GM18507 (cell line): ENCODE measurements around the gene KIF1B.
"Not testable (repeated sequence)": the region's sequence is repeated elsewhere in the genome, so short reads cannot be mapped to it uniquely, and the experiment has no call there.

ENCODE experiments used
- DNase-seq: peaks from one replicate; pipeline ENCODE4 v3.0.0; 2011; ENCODE audit warnings: low read depth; ENCODE audit not compliant: insufficient read length; ENCODE audit errors: extremely low spot score
- FAIRE-seq: peaks from 2 replicates; lab custom pipeline; 2011; peaks lifted over from hg19 to GRCh38; lab: Jason Lieb, UNC

Gene KIF1B

DNA sequence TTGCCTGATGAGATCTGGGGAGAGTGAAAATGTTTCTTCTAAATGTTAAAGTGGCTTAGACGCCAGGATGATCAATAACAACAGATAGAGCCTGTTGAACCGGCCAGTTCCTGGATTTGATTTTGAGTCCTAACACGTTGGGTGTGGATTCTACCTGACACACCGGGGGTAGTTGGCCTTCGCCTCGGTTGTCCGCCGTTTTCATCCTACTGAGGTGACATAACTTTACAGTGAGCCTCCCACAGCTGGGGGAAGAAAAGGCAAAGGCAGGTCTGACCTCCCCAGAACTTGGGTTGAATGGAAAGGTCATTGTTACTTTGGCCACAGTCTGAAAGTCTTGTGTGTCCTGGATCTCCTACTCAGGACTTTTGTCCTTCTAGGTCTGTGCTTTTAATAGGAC lies 189.6 kb downstream of the KIF1B start:
- FAIRE-seq, result no peak
- DNase-seq, result no peak

DNA sequence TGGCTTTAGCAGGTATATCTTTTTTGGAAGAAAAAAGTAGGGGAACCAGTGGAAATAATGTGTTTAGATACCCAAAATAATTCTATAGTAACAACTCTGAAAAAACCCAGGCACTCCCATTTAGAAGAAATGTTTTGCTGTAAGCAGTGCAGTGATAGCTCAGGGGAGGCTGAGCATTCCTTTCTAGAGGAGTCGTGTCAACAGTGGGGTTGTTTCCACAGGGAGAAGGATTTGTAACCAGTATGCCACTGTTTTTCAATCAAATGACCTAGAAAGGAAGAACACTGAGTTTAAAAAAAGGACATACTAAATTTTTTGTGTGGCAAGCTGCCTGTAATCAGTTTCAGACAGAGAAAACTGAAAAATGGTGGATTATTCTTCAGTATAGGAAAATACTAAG lies 190.9 kb downstream of the KIF1B start:
- DNase-seq, result no peak

DNA sequence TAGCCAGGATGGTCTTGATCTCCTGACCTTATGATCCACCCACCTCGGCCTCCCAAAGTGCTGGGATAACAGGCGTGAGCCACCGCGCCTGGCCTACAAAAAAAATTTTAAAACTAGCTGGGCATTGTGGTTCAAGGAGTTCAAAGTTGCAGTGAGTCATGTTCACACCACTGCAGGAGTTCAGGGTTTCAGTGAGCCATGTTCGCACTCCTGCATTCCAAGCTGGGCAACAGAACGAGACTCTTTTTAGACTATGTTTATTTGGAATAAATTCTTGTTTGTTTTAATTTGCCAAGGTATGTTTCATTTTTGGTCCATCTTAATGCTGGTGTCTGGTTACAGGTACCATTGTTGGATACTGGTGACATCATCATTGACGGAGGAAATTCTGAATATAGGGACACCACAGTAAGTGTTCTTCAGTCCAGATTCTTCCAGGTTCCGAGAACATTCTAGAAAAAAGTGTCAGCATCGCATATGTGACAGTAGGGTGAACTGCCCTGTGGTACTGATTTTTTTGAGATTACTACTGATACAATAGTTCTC lies 192.4 kb downstream of the KIF1B start:
- no peak for DNase-seq
- FAIRE-seq, result no peak

More for the DNA sequence above, 190.9 kb downstream of the KIF1B start:
- FAIRE-seq, result no peak

DNA sequence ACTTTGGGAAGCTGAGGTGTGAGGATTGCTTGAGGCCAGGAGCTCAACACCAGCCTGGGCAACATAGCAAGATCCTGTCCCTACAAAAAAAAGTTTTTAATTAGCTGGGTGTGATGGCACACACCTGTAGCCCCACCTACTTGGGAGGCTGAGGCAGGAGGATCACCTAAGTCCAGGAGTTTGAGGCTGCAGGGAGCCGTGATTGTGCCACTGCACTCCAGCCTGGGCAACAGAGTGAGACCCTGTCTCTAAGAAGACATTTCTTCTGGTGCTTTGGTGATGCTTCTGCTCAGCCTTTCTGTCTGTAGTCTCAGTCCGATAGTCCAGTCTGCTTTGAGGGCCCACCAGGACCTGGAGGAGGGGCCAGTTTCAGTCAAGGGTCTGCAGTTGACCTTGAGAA lies 196.8 kb downstream of the KIF1B start:
- FAIRE-seq (no peak), DNase-seq (no peak)

DNA sequence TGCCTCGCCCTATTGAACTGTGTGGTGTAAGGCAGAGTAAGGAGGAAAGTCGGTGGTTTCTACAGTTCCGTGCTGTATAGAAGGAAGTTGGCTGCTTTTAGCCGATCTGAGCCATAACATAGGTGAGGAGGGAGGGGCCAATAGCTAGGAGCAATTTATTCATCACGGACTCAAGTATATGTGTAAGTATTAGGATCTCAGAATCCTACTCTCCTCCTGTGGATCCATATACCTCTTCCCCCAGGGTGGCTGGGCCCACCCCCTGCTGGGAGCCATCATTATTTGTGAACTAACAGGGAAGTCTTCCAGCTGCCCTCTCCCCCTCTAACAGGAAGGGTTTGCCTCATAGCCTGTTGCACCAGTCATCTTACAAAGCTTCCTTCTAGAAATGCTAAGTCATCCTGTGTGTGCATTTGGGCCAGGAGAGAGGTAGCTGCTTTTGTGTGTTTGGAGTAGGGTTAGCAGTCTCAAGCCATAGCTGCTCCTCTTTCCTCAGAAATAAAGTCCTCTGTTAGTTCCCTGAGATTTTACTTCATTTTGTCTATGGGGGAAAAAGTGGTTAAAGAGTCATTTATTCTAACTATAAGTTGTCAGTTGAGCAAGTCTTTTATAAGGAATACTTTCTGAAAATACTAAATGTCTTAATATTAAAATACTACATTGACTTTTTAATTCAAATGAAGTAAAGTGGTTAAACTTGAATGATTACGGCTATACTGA lies 205.0 kb downstream of the KIF1B start:
- DNase-seq (no peak), FAIRE-seq (no peak)

DNA sequence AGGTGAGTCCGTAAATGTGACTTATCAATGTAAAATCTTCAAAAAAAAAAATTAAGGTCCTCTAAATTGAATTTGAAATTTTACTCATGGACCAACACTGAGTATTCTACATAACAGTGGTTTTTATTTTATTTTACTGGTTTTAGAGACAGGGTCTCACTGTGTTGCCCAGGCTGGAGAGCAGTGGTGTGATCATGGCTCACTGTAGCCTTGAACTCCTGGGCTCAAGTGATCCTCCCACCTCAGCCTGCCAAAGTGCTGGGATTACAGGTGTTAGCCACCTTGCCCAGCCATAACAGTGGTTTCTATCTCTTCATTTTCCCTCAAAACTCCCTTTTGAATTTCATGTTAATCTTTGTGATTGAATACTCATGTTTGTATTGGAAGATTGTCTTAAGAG lies 205.6 kb downstream of the KIF1B start:
- FAIRE-seq, result not testable (repeated sequence)

DNA sequence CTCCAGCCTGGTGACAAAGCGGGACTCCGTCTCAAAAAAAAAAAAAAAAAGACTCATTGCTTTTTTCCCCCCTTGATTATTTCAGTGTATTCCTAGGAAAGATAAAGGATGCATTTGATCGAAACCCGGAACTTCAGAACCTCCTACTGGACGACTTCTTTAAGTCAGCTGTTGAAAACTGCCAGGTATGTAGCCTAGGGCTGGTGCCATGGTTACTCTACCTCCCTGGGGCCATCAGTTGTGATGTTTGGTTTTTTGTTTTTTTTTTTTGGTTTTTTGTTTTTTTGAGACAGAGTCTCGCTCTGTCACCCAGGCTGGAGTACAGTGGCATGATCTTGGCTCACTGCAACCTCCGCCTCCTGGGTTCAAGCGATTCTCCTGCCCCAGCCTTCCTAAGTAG lies 208.4 kb downstream of the KIF1B start:
- not testable (repeated sequence) for FAIRE-seq, DNase-seq

More for the DNA sequence above, 205.6 kb downstream of the KIF1B start:
- not testable (repeated sequence) for DNase-seq

DNA sequence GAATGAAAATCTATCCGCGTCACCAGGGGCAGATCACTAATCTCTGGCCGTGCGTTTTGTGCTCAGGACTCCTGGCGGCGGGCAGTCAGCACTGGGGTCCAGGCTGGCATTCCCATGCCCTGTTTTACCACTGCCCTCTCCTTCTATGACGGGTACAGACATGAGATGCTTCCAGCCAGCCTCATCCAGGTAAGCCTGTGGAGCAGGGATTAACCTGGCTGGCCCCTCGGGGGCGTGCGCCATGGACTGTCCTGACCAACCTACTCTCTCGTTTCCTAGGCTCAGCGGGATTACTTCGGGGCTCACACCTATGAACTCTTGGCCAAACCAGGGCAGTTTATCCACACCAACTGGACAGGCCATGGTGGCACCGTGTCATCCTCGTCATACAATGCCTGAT lies 209.0 kb downstream of the KIF1B start:
- FAIRE-seq (no peak), DNase-seq (no peak)

DNA sequence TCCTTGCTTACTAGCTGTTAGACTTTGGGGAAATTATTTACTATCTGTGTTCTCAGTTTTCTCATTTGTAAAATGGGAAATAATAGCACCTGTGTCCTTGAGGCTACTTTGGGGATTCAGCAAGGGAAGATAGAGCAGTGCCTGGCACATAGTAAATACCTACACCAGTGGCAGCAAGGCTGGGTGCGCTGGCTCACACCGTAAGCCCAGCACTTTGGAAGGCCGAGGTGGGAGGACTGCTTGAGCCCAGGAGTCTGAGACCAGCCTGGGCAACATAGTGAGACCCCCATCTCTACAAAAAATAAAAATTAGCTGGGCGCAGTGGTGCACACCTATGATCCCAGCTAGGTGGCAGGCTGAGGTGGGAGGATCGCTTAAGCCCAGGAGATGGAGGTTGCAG lies 211.3 kb downstream of the KIF1B start:
- DNase-seq (no peak), FAIRE-seq (no peak)

DNA sequence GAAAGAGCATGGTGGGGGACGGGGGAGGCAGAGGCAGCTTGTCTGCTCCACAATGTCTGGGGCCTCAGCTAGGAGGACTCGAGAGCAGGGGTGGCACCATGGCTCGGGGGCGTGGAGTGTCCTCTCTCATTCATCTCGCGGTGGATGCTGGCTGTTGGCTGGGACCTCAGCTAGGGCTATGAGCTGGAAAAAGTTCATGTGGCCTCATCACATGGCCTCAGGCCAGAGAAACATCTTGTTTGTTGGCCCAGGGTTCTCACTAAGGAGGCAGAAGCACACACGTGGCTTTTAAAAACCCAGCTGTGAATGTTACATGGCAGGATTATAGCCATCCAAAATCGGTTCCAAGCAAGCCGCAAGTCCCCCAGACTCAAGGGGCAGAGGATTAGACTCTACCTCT lies 213.7 kb downstream of the KIF1B start:
- no peak for DNase-seq
- FAIRE-seq, result no peak

DNA sequence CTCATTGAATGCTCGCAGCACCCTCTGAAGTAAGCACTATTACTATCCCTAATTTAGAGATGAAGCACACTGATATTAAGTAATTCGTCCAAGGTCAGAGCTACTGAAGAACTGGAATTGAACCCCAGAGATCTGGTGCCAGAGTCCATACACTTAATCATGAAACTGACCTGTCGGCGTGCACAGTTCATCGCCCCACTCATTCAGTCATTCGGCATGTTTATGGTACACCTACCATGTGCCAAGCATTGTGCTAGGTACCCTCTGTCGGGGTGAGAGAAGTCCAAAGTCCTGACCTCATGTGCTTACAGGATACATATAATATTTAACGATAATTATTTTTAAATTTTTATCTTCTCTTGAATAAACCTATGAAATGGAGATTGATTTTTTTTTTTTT lies 214.3 kb downstream of the KIF1B start:
- DNase-seq (no peak), FAIRE-seq (no peak)

DNA sequence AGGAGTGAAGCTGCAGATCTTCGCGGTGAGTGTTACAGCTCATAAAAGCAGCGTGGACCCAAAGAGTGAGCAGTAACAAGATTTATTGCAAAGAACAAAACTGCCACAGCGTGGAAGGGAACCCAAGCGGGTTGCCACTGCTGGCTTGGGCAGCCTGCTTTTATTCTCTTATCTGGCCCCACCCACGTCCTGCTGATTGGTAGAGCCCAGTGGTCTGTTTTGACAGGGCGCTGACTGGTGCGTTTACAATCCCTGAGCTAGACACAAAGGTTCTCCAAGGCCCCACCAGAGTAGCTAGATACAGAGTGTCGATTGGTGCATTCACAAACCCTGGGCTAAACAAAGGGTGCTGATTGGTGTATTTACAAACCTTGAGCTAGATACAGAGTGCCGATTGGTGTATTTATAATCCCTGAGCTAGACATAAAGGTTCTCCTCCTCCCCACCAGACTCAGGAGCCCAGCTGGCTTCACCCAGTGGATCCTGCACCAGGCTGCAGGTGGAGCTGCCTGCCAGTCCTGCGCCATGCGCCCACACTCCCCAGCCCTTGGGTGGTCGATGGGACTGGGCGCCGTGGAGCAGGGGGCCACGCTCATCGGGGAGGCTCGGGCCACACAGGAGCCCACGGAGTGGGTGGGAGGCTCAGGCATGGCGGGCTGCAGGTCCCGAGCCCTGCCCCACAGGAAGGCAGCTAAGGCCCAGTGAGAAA lies 215.6 kb downstream of the KIF1B start:
- FAIRE-seq, result not testable (repeated sequence)

DNA sequence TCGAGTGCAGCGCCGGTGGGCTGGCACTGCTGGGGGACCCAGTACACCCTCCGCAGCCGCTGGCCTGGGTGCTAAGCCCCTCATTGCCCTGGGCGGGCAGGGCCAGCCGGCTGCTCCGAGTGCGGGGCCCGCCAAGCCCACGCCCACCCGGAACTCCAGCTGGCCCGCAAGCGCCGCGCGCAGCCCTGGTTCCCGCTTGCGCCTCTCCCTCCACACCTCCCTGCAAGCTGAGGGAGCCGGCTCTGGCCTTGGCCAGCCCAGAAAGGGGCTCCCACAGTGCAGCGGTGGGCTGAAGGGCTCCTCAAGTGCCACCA lies 216.1 kb downstream of the KIF1B start:
- not testable (repeated sequence) for FAIRE-seq, DNase-seq

More for the DNA sequence above, 215.6 kb downstream of the KIF1B start:
- not testable (repeated sequence) for DNase-seq

DNA sequence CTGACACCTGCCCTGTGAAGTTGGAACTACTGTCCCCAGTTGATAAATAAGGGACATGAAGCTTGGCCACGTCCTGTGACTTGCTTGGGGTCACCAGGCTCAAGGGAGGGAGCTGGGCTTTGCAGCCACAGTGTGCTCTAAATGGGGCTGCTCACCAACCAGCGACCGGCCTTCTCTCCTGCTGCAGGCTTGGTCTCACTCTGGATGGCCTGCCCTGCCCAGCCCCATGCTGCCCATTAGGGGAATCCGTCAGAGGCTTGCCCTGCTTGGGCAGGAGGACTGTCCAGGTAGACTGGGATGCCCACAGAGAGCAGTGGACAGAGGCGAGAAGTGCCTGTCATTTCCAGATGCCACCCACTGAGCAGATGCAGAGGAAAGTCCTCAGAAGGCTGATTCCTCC lies 218.6 kb downstream of the KIF1B start:
- no peak for DNase-seq
- FAIRE-seq, result no peak

DNA sequence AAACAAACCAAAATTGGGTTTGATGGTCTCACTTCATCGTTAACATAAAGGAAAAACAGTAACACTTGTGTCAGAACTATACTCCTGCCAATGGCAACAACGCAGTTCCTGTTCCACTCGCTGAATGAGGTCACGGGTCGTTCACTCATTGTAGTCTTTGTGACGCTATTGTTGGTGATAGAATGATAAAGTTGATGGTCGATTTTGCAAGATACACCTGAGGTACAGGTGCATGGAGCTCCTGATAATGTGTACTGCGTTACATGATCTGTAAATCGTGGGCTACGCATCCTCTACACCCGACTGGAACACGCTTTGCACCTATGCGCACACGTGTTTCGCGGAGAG lies 219.5 kb downstream of the KIF1B start:
- FAIRE-seq, result no peak
- no peak for DNase-seq

DNA sequence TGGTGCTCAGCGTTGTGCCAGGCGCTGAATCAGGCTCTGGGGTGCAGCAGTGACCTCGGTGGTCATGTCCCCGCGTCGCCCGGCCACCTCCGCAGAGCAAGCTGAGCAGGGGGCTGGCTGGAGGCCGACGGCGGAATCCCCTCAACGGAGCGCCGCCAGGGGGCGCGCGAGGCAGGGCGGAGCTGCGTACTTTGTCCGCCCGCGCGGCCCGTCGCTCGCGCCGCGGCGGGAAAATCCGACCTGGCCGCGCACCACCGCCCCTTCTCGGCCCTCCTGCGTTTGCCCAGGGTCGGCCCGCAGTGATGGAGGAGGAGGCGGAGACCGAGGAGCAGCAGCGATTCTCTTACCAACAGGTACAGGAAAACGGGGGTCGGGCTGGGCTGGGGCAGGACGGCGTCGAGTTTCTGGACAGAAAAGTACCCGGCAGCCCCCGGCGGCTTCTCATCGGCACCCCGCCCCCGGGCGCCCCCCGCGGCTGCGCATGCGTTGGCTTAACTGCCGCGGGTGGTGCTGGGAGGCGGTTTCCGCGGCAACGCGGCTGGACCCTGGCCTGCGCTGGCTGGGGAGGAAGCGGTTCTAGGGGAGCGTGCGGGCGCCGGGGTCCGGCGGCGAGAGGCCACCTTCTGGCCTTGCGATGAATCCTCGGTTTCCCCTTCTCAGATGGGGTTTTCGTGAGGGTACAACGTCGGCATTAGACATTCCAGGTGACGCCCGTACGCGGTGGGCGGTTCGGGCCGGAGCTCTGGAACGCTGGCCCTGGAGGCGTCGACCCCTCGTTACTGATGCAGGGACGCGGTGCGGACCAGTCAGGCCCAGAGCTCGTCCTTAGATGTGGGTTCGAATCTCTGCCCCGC lies 220.1 kb downstream of the KIF1B start, which contains the start of gene CENPS:
CENPS (plus strand) TSS at position 218 of the 854 bp plus-strand sequence; CDS start at position 303, 85 bp downstream.
- FAIRE-seq (peak; percentile 59), DNase-seq (peak; percentile 96)
